DND-41 (cell line): ENCODE measurements around the gene AP1B1.
"Not testable (repeated sequence)": the region's sequence is repeated elsewhere in the genome, so short reads cannot be mapped to it uniquely, and the experiment has no call there.

Source experiments
- ATAC-seq: fragments of 200-7000 bp; cut with Tn5 transposase; 3 replicates; pipeline ENCODE4 v1.9.1; 2021; ENCODE audit warnings: low read depth; ENCODE audit not compliant: insufficient read depth
- DNase-seq: peaks from one replicate; pipeline ENCODE4 v3.0.0-alpha.2; 2020
- H2AFZ ChIP-seq: 2 replicates; pipeline ENCODE4 v1.6.0; 2012; ENCODE audit warnings: low read depth, low read length
- H3K27ac ChIP-seq: 2 replicates; pipeline ENCODE4 v1.5.1; 2012; ENCODE audit warnings: low read length, inconsistent platforms
- H3K27me3 ChIP-seq: fragments of 200-600 bp; sonication (generic); 2 replicates; pipeline ENCODE4 v1.6.0; 2012; ENCODE audit warnings: low read length, mild to moderate bottlenecking, inconsistent platforms; ENCODE audit not compliant: insufficient read depth, poor library complexity
- H3K36me3 ChIP-seq: 2 replicates; pipeline ENCODE4 v1.5.1; 2012; ENCODE audit warnings: low read length, inconsistent platforms; ENCODE audit not compliant: insufficient read depth
- H3K4me1 ChIP-seq: 2 replicates; pipeline ENCODE4 v1.5.1; 2012; ENCODE audit warnings: mild to moderate bottlenecking, low read length; ENCODE audit not compliant: insufficient read depth
- H3K4me2 ChIP-seq: 2 replicates; pipeline ENCODE4 v1.6.0; 2012; ENCODE audit warnings: mild to moderate bottlenecking, moderate library complexity, low read length, inconsistent platforms; ENCODE audit not compliant: insufficient read depth
- H3K4me3 ChIP-seq, 2 experiments: fragments of 200-600 bp in 1 of 2; shearing (Covaris generic) in 1 of 2; 2 replicates each; pipeline ENCODE4 v1.5.1; 2012 to 2016; ENCODE audit warnings: inconsistent platforms in 2 of 2, low read length in 2 of 2, mild to moderate bottlenecking in 2 of 2, low read depth in 1 of 2, moderate library complexity in 1 of 2
- H3K79me2 ChIP-seq: 2 replicates; pipeline ENCODE4 v1.6.0; 2012; ENCODE audit warnings: low read length, inconsistent platforms; ENCODE audit not compliant: insufficient read depth
- H3K9ac ChIP-seq: 2 replicates; pipeline ENCODE4 v1.6.0; 2012; ENCODE audit warnings: low read depth, mild to moderate bottlenecking, inconsistent platforms, low read length, moderate library complexity
- H3K9me3 ChIP-seq: 2 replicates; pipeline ENCODE4 v1.5.1; 2012; ENCODE audit warnings: low read length, moderate library complexity, mild to moderate bottlenecking, inconsistent platforms; ENCODE audit not compliant: insufficient read depth, severe bottlenecking
- H4K20me1 ChIP-seq: 2 replicates; pipeline ENCODE4 v1.6.0; 2012; ENCODE audit warnings: low read length; ENCODE audit not compliant: insufficient read depth
- CTCF ChIP-seq: IDR thresholded peaks from 2 replicates; pipeline ENCODE4 v1.5.1; 2012; ENCODE audit warnings: borderline replicate concordance, low read length, moderate library complexity, mild to moderate bottlenecking; ENCODE audit not compliant: poor library complexity, severe bottlenecking; ENCODE audit errors: extremely low read depth
- EZH2 ChIP-seq: IDR thresholded peaks from 3 replicates; pipeline ENCODE4 v1.6.1; 2012; ENCODE audit warnings: borderline replicate concordance, low read depth, mild to moderate bottlenecking, moderate library complexity, low read length, inconsistent platforms; ENCODE audit not compliant: severe bottlenecking

AP1B1 gene

GRCh38 chr22:29375398-29376076 is 12.8 kb downstream of the AP1B1 start:
- no peak overlapping the region for H3K4me3 ChIP-seq
- H3K4me1 ChIP-seq = peaks cover 5% of the 10 kb centered on the region; the same call in 1 of the 2 replicates
- no peak overlapping the region for H3K4me2 ChIP-seq
- peak overlapping the region; percentile 39; the same call in 1 of the 2 replicates for H3K27ac ChIP-seq
- H3K9ac ChIP-seq = no peak overlapping the region
- H3K36me3 ChIP-seq = peaks cover 27% of the 10 kb centered on the region
- peaks cover 15% of the 10 kb centered on the region for H4K20me1 ChIP-seq
- peaks cover 75% of the 10 kb centered on the region for H3K79me2 ChIP-seq
- peak; percentile 42; the same call in 1 of the 3 replicates for ATAC-seq
- no peak for DNase-seq
- TF ChIP-seq EZH2 = no peak
- no peak for TF ChIP-seq CTCF
- H3K9me3 ChIP-seq = no peaks in the 10 kb centered on the region
- H2AFZ ChIP-seq = no peak overlapping the region
- no peaks in the 10 kb centered on the region for H3K27me3 ChIP-seq

GRCh38 chr22:29374806-29375205 is 13.6 kb downstream of the AP1B1 start:
- H3K79me2 ChIP-seq = peaks cover 71% of the 10 kb centered on the region
- H3K4me2 ChIP-seq = not testable (repeated sequence)

GRCh38 chr22:29374401-29374800 is 14.0 kb downstream of the AP1B1 start:
- Histone ChIP-seq H3K4me3 (no peak overlapping the region), H4K20me1 (peaks cover 10% of the 10 kb centered on the region), H3K4me2 (no peak overlapping the region), H3K4me1 (peaks cover 5% of the 10 kb centered on the region; the same call in 1 of the 2 replicates), H3K9me3 (no peaks in the 10 kb centered on the region), H3K79me2 (peaks cover 71% of the 10 kb centered on the region), H3K36me3 (peaks cover 32% of the 10 kb centered on the region), H2AFZ (no peak overlapping the region), H3K9ac (no peak overlapping the region), H3K27ac (no peak overlapping the region), H3K27me3 (no peaks in the 10 kb centered on the region)
- DNase-seq (no peak), ATAC-seq (no peak)
- TF ChIP-seq CTCF (no peak), EZH2 (no peak)

More at GRCh38 chr22:29374806-29375205, 13.6 kb downstream of the AP1B1 start:
- H3K9me3 ChIP-seq, H3K27me3 ChIP-seq, DNase-seq, H3K4me1 ChIP-seq, H3K9ac ChIP-seq, H3K27ac ChIP-seq, H2AFZ ChIP-seq, H3K4me3 ChIP-seq, ATAC-seq: not testable (repeated sequence)
- Histone ChIP-seq H3K36me3 (peaks cover 29% of the 10 kb centered on the region), H4K20me1 (peaks cover 11% of the 10 kb centered on the region)

GRCh38 chr22:29370537-29370936 is 17.8 kb downstream of the AP1B1 start:
- H2AFZ ChIP-seq = no peak overlapping the region
- no peak overlapping the region for H3K27ac ChIP-seq
- no peak overlapping the region for H3K4me2 ChIP-seq
- peaks cover 3% of the 10 kb centered on the region; the same call in 1 of the 2 replicates for H3K4me1 ChIP-seq
- peaks cover 5% of the 10 kb centered on the region for H4K20me1 ChIP-seq
- peaks cover 53% of the 10 kb centered on the region for H3K79me2 ChIP-seq
- no peaks in the 10 kb centered on the region for H3K27me3 ChIP-seq
- H3K9ac ChIP-seq = no peak overlapping the region
- H3K36me3 ChIP-seq = peaks cover 26% of the 10 kb centered on the region
- TF ChIP-seq CTCF (no peak), EZH2 (no peak)
- DNase-seq (no peak), ATAC-seq (no peak)
- no peaks in the 10 kb centered on the region for H3K9me3 ChIP-seq
- no peak overlapping the region for H3K4me3 ChIP-seq
